ENCODE results near the gene UFM1.
"Not testable (repeated sequence)": the region's sequence is repeated elsewhere in the genome, so short reads cannot be mapped to it uniquely, and the experiment has no call there.

UFM1 gene

GRCh38 chr13:38366954-38367645 lies 17.4 kb downstream of the UFM1 start:
- no peaks in the 10 kb centered on the region for H3K4me1 ChIP-seq (ENCODE audit: insufficient read depth, low read length)

GRCh38 chr13:38369058-38369457 lies 19.4 kb downstream of the UFM1 start:
- H3K9ac ChIP-seq (ENCODE audit: low read depth, low read length), result no peak overlapping the region
- H3K4me1 ChIP-seq (ENCODE audit: insufficient read depth, low read length), result no peaks in the 10 kb centered on the region
- H3K36me3 ChIP-seq (ENCODE audit: insufficient read depth, low read depth, low read length), result no peaks in the 10 kb centered on the region
- no peaks in the 10 kb centered on the region for H3K27me3 ChIP-seq (ENCODE audit: insufficient read depth, low read length)
- no peaks in the 10 kb centered on the region for H3K9me3 ChIP-seq (ENCODE audit: insufficient read depth, low read depth, low read length)
- H3K27ac ChIP-seq (ENCODE audit: low read length), result no peak overlapping the region
- no peak overlapping the region for H3K4me3 ChIP-seq (ENCODE audit: low read length)

More at GRCh38 chr13:38366954-38367645, 17.4 kb downstream of the UFM1 start:
- Histone ChIP-seq H3K9ac (ENCODE audit: low read depth, low read length) (no peak overlapping the region), H3K36me3 (ENCODE audit: insufficient read depth, low read depth, low read length) (peaks cover 11% of the 10 kb centered on the region), H3K9me3 (ENCODE audit: insufficient read depth, low read depth, low read length) (no peaks in the 10 kb centered on the region), H3K4me3 (ENCODE audit: low read length) (no peak overlapping the region), H3K27me3 (ENCODE audit: insufficient read depth, low read length) (no peaks in the 10 kb centered on the region), H3K27ac (ENCODE audit: low read length) (no peak overlapping the region)

- H3K27me3 ChIP-seq (ENCODE audit: insufficient read depth, low read length); H3K9me3 ChIP-seq (ENCODE audit: insufficient read depth, low read depth, low read length); H3K36me3 ChIP-seq (ENCODE audit: insufficient read depth, low read depth, low read length); H3K4me1 ChIP-seq (ENCODE audit: insufficient read depth, low read length); H3K4me3 ChIP-seq (ENCODE audit: low read length); H3K27ac ChIP-seq (ENCODE audit: low read length); H3K9ac ChIP-seq (ENCODE audit: low read depth, low read length): not testable (repeated sequence)
These were observed 20.4 kb downstream of the UFM1 start for GRCh38 chr13:38370096-38370495.

GRCh38 chr13:38372820-38373383 lies 23.3 kb downstream of the UFM1 start:
- Histone ChIP-seq H3K4me3 (ENCODE audit: low read length) (no peak overlapping the region), H3K27ac (ENCODE audit: low read length) (no peak overlapping the region), H3K36me3 (ENCODE audit: insufficient read depth, low read depth, low read length) (no peaks in the 10 kb centered on the region), H3K9me3 (ENCODE audit: insufficient read depth, low read depth, low read length) (no peaks in the 10 kb centered on the region), H3K4me1 (ENCODE audit: insufficient read depth, low read length) (no peaks in the 10 kb centered on the region), H3K9ac (ENCODE audit: low read depth, low read length) (no peak overlapping the region), H3K27me3 (ENCODE audit: insufficient read depth, low read length) (no peaks in the 10 kb centered on the region)

- H3K9me3 ChIP-seq (ENCODE audit: insufficient read depth, low read depth, low read length), result no peaks in the 10 kb centered on the region
- H3K27ac ChIP-seq (ENCODE audit: low read length), result no peak overlapping the region
- H3K4me3 ChIP-seq (ENCODE audit: low read length), result no peak overlapping the region
- no peaks in the 10 kb centered on the region for H3K27me3 ChIP-seq (ENCODE audit: insufficient read depth, low read length)
- H3K4me1 ChIP-seq (ENCODE audit: insufficient read depth, low read length), result no peaks in the 10 kb centered on the region
- no peaks in the 10 kb centered on the region for H3K36me3 ChIP-seq (ENCODE audit: insufficient read depth, low read depth, low read length)
- H3K9ac ChIP-seq (ENCODE audit: low read depth, low read length), result no peak overlapping the region
These were observed 26.9 kb downstream of the UFM1 start for GRCh38 chr13:38376546-38376945.

GRCh38 chr13:38381890-38382289 lies 32.2 kb downstream of the UFM1 start:
- no peak overlapping the region for H3K27ac ChIP-seq (ENCODE audit: low read length)
- H3K36me3 ChIP-seq (ENCODE audit: insufficient read depth, low read depth, low read length), result no peaks in the 10 kb centered on the region
- no peak overlapping the region for H3K9ac ChIP-seq (ENCODE audit: low read depth, low read length)
- no peak overlapping the region for H3K4me3 ChIP-seq (ENCODE audit: low read length)
- H3K27me3 ChIP-seq (ENCODE audit: insufficient read depth, low read length), result no peaks in the 10 kb centered on the region
- H3K9me3 ChIP-seq (ENCODE audit: insufficient read depth, low read depth, low read length), result no peaks in the 10 kb centered on the region
- H3K4me1 ChIP-seq (ENCODE audit: insufficient read depth, low read length), result no peaks in the 10 kb centered on the region

- Histone ChIP-seq H3K36me3 (ENCODE audit: insufficient read depth, low read depth, low read length) (no peaks in the 10 kb centered on the region), H3K4me3 (ENCODE audit: low read length) (no peak overlapping the region), H3K27me3 (ENCODE audit: insufficient read depth, low read length) (no peaks in the 10 kb centered on the region), H3K9ac (ENCODE audit: low read depth, low read length) (no peak overlapping the region), H3K4me1 (ENCODE audit: insufficient read depth, low read length) (no peaks in the 10 kb centered on the region), H3K27ac (ENCODE audit: low read length) (no peak overlapping the region), H3K9me3 (ENCODE audit: insufficient read depth, low read depth, low read length) (no peaks in the 10 kb centered on the region)
These were observed 33.3 kb downstream of the UFM1 start for GRCh38 chr13:38382946-38383345.

- H3K4me3 ChIP-seq (ENCODE audit: low read length), result no peak overlapping the region
- peaks cover 7% of the 10 kb centered on the region; the same call in 1 of the 2 replicates for H3K4me1 ChIP-seq (ENCODE audit: insufficient read depth, low read length)
- no peaks in the 10 kb centered on the region for H3K9me3 ChIP-seq (ENCODE audit: insufficient read depth, low read depth, low read length)
- H3K9ac ChIP-seq (ENCODE audit: low read depth, low read length), result no peak overlapping the region
- no peak overlapping the region for H3K27ac ChIP-seq (ENCODE audit: low read length)
- H3K36me3 ChIP-seq (ENCODE audit: insufficient read depth, low read depth, low read length), result no peaks in the 10 kb centered on the region
- no peaks in the 10 kb centered on the region for H3K27me3 ChIP-seq (ENCODE audit: insufficient read depth, low read length)
These were observed 34.5 kb downstream of the UFM1 start for GRCh38 chr13:38384171-38384570.

GRCh38 chr13:38385153-38385891 lies 35.7 kb downstream of the UFM1 start:
- no peaks in the 10 kb centered on the region for H3K36me3 ChIP-seq (ENCODE audit: insufficient read depth, low read depth, low read length)
- no peak overlapping the region for H3K9ac ChIP-seq (ENCODE audit: low read depth, low read length)
- no peaks in the 10 kb centered on the region for H3K9me3 ChIP-seq (ENCODE audit: insufficient read depth, low read depth, low read length)
- no peak overlapping the region for H3K27ac ChIP-seq (ENCODE audit: low read length)
- no peak overlapping the region for H3K4me3 ChIP-seq (ENCODE audit: low read length)
- H3K27me3 ChIP-seq (ENCODE audit: insufficient read depth, low read length), result no peaks in the 10 kb centered on the region
- peaks cover 7% of the 10 kb centered on the region; the same call in 1 of the 2 replicates for H3K4me1 ChIP-seq (ENCODE audit: insufficient read depth, low read length)

- no peak overlapping the region for H3K4me3 ChIP-seq (ENCODE audit: low read length)
- H3K4me1 ChIP-seq (ENCODE audit: insufficient read depth, low read length), result peaks cover 7% of the 10 kb centered on the region; the same call in 1 of the 2 replicates
- H3K27me3 ChIP-seq (ENCODE audit: insufficient read depth, low read length), result no peaks in the 10 kb centered on the region
- no peak overlapping the region for H3K9ac ChIP-seq (ENCODE audit: low read depth, low read length)
- no peaks in the 10 kb centered on the region for H3K36me3 ChIP-seq (ENCODE audit: insufficient read depth, low read depth, low read length)
- H3K9me3 ChIP-seq (ENCODE audit: insufficient read depth, low read depth, low read length), result no peaks in the 10 kb centered on the region
- H3K27ac ChIP-seq (ENCODE audit: low read length), result no peak overlapping the region
These were observed 36.8 kb downstream of the UFM1 start for GRCh38 chr13:38386421-38386820.

- H3K27ac ChIP-seq (ENCODE audit: low read length), result no peak overlapping the region
- peaks cover 7% of the 10 kb centered on the region; the same call in 1 of the 2 replicates for H3K4me1 ChIP-seq (ENCODE audit: insufficient read depth, low read length)
- H3K36me3 ChIP-seq (ENCODE audit: insufficient read depth, low read depth, low read length), result no peaks in the 10 kb centered on the region
These were observed 41.7 kb downstream of the UFM1 start for GRCh38 chr13:38391341-38391740.

More at GRCh38 chr13:38391341-38391740, 41.7 kb downstream of the UFM1 start:
- no peaks in the 10 kb centered on the region for H3K27me3 ChIP-seq (ENCODE audit: insufficient read depth, low read length)
- H3K9me3 ChIP-seq (ENCODE audit: insufficient read depth, low read depth, low read length), result no peaks in the 10 kb centered on the region
- H3K4me3 ChIP-seq (ENCODE audit: low read length), result no peak overlapping the region
- H3K9ac ChIP-seq (ENCODE audit: low read depth, low read length), result no peak overlapping the region
